ENCODE data around the gene MIB1. TPM values are rescaled to one million over a fixed set of nuclear protein-coding genes. Genes with fewer than 3 reads are reported as not detected.
A peak's percentile ranks its signal among the peaks of the same experiment; 100 is the strongest.

MIB1 gene
- total and polyA plus RNA-seq, 9 of the 15 experiments (the other 6 are each of a cell fraction or from before 2014, with no cell fraction given) = 7.2 to 43.8 (median 23.2) TPM

GRCh38 chr18:21757833-21758232, 17.2 kb downstream of the MIB1 start (continued):
- TF ChIP-seq RNF219 (CRISPR knock-in tag; IDR thresholded peaks at IDR 0.05) (no peak), ZNF830 (CRISPR knock-in tag; IDR thresholded peaks at IDR 0.05) (no peak), SMAD2 (IDR thresholded peaks at IDR 0.05; ENCODE audit: low read depth, low read length) (no peak), SMARCA5 (IDR thresholded peaks at IDR 0.05) (0 out of 2 replicates have a peak, but pooled peaks have one; percentile 56), NR0B1 (IDR thresholded peaks at IDR 0.05; ENCODE audit: partially characterized antibody) (no peak), NFIX (CRISPR knock-in tag; IDR thresholded peaks at IDR 0.05; ENCODE audit: low read depth) (no peak), GTF2F1 (IDR thresholded peaks at IDR 0.05; ENCODE audit: low read depth, low read length) (no peak), ADNP (tag; IDR thresholded peaks at IDR 0.05) (peak; percentile 78), ZNF699 (CRISPR knock-in tag; IDR thresholded peaks at IDR 0.05; ENCODE audit: insufficient replicate concordance) (no peak), ZNF778 (CRISPR knock-in tag; IDR thresholded peaks at IDR 0.05) (no peak), ZNF639 (CRISPR knock-in tag; conservative IDR thresholded peaks at IDR 0.05 in 1 of 2, IDR thresholded peaks at IDR 0.05 in 1 of 2) (no peak), KDM1A (IDR thresholded peaks at IDR 0.05) (peak; percentile 34 to 40; a peak in 2 of 4 replicates), HNRNPL (IDR thresholded peaks at IDR 0.05; ENCODE audit: low read depth, low read length) (no peak), ZNF133 (CRISPR knock-in tag; IDR thresholded peaks at IDR 0.05) (no peak), CEBPB (tag; IDR thresholded peaks at IDR 0.05) (no peak), RBM25 (IDR thresholded peaks at IDR 0.05; ENCODE audit: low read depth, low read length, severe bottlenecking) (peak; percentile 89), TEAD4 (IDR thresholded peaks at IDR 0.05; ENCODE audit: low read length) (no peak), TEAD4 (CRISPR knock-in tag; IDR thresholded peaks at IDR 0.05; ENCODE audit: borderline replicate concordance) (no peak), BCOR (IDR thresholded peaks at IDR 0.05) (peak; percentile 86), ZNF239 (CRISPR knock-in tag; IDR thresholded peaks at IDR 0.05) (no peak)
